ENCODE data around the gene PODNL1.

DNA sequence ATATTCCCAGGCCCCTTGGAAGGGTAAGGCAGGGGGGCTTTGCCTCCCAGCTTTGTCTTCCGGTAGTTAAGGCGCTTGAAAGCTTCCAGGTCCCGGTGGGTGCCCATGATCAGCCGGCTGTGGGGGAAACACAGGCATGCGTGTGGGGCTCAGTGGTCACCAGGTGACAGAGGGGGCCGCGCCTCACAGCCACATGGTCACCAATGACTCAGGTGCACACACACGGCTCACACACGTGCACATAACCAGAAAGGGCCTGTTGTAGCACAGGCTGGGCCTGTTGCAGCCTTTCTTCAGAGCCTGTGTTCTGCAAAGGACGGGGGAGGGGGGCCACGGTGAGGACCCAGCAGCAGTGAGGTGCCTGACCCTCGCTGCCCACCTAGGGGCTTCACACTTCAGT lies 55.4 kb downstream of the PODNL1 start:
- TF ChIP-seq TAF1 (IDR thresholded peaks at IDR 0.05; ENCODE audit: low read depth, low read length) (no peak), POLR2A (IDR thresholded peaks at IDR 0.05; ENCODE audit: low read depth, low read length) (no peak), PAX5 (IDR thresholded peaks at IDR 0.05; ENCODE audit: insufficient read depth, low read length, severe bottlenecking) (no peak), POLR2AphosphoS5 (IDR thresholded peaks at IDR 0.05; ENCODE audit: low read depth, low read length) (no peak), SPI1 (IDR thresholded peaks at IDR 0.05; ENCODE audit: low read depth, low read length) (no peak), POU2F2 (IDR thresholded peaks at IDR 0.05; ENCODE audit: low read depth, low read length) (no peak)

Measured in GM12891 (cell line).